HG03460 (cell line): ENCODE data around the gene PAX6.

Experiments used
- ATAC-seq: cut with Tn5 transposase; IDR thresholded peaks from one replicate; pipeline ENCODE4 v1.9.1; 2021; ENCODE audit not compliant: unreplicated experiment

The PAX6 gene

DNA sequence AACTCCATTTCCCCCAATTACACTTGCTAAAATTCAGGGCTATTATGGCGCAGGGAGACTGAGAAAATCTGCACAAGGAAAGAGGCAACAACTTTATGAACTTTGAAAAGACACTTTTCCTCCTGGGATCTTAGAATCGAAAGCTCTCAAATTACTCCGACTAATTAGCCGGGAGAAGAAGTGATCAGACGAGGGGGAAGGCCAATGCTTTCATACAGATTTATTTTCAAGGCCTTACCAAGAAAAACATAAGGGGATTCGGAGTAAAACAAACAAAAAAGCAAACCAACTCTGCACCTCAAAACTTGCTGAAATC, 1.6 kb downstream of the PAX6 start:
- no peak for ATAC-seq

DNA sequence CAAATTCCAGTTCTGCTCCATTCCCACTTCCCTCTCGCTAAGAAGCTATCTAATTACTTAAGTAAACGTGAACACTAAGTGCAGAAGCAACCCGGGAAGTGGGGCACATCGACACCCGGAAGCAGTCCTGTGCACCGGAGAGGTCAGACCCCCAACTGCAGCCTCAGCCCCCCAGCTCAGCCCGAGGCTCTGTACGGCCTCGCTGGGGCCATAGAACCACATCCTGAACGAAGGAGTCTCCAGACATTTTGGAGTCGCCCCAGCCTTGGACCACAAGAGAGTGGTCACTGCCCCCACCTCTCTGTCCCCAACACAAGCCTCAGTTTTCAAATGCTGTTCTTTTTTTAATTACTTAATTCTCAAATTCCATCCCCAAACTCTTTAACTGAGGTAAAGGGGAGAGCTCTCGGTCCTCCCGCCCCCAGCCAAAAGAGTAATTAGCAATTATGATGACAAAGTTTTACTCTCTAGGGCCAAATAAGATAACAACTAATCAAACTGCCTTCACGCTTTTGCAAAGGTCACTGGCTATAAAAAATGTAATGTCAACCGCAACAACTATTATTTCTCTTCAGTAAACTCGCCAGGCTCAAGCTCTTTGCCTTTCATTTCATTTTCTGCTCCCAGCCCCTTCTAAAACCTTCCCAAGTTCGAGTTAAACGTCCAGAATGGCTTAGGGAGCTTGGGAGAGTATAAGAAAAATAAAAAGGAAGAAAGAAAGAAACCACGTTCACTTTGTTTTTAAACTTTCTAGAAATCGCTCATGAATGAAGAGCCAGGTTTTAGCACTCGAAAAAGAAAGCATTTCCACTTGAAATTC, 2.2 kb downstream of the PAX6 start:
- ATAC-seq: no peak

DNA sequence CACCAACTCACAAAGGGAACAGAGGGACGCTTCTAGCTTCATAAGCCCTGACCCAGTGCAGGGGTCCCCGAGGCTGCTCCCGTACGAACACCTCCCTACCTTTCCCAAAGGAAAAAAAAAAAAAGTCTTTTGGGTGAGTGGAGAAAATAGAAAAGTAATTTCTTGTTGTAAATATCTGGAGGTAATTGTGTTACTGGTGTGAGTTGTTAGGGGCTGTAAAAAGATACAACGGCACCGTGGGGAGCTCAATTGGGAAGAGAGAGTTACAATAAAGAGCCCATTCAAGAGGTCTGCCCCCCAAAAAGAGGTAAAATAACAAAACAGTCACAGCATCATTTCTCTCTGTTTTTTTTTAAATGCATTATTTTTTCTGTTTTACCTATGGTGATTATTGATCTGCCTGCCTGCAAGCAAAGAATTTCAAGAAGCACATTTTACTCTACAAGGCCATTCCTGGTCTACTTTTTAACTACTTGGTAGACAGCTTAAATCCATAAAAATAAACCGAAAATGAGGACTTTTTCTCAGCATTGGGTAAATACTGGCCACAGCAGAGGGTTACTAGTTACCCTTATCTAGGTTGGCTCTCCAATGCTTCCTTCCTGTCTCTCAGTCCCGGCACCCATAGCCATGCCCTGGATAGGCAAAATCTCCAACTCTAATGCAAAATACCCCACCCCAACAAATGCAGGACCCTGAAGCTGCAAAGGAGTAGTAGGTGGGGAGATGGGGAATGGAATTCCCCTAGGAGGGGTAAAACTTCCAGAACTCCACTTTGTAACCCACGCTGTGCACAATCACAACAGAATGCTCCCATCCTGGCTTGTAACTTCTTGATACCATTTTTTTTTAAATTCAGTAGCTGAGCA, 3.1 kb downstream of the PAX6 start:
- ATAC-seq: no peak

DNA sequence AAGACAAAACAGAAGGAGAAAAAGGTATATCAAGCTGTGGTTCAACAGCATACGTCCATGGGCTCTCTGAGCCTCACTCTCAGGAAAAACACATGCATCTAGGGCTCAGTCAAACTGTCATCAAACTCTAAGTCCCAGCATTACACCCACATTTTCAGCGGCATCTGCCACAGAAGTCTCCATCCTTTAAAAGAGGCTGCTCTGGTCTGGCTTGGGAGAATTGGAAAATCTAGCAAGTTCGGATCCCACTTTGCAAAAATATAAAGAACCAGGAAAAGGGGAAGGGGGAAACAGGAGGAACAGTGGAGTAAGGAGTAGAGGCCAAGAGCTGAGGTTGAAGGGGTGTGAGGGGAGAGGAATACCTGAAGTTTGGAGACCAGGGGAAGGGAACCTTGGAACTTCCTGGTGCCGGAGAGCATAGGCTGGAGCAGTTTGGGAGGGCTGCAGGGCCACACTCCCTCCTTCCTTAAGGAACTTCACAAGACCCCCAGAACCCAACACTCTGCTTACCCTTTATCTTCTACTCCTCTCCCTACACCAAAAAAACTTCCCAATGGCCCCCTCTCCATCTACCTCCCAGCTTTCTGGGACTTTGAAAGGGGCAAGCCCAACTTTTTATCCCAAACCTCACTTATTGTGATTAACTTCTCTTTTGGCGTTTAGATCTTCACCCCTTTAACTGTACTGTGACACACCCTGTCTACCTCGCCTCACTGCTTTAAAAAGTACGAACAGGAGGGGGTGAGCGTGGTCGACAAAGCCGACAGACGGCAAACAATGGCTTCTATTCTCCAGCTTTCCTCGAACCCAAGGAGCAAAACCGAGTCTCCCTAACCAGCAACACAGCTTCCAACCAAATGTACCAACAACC, 4.0 kb downstream of the PAX6 start:
- no peak for ATAC-seq

- no peak for ATAC-seq
Observed at GRCh38 chr11:31806186-31806927, 4.8 kb downstream of the PAX6 start.

GRCh38 chr11:31805629-31806185, 5.4 kb downstream of the PAX6 start:
- ATAC-seq: no peak

DNA sequence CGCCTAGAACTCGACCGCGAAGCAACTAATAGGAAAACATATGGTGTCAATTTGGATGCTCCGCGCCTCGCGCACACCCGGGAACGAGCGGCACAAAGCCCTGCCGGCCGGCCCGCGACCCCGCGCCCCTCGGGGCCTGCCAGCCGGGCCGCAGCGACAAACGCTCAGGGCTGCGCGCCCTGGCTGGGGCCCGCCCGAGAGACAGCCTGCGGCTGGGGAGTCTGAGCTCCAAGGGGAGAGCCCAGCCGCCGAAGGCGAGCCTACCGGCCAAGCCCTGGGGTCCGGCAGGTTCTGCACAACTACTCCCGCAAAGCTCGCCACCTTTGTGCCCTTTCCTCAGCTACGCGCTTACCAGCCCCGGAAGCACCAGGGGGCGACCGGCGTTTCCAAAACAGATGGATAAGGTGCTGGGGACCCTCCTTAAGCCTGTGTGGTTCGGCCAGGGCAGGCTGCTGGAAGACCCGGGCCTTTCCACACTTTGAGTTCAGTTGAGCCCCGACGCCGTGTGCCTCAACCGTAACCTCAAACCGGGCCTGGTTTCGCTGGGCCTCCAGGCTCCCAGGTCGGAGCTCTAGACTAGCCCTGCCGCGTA, 6.0 kb downstream of the PAX6 start:
- ATAC-seq: no peak

GRCh38 chr11:31804312-31805036, 6.6 kb downstream of the PAX6 start:
- ATAC-seq: no peak

GRCh38 chr11:31803813-31804311, 7.3 kb downstream of the PAX6 start:
- no peak for ATAC-seq

DNA sequence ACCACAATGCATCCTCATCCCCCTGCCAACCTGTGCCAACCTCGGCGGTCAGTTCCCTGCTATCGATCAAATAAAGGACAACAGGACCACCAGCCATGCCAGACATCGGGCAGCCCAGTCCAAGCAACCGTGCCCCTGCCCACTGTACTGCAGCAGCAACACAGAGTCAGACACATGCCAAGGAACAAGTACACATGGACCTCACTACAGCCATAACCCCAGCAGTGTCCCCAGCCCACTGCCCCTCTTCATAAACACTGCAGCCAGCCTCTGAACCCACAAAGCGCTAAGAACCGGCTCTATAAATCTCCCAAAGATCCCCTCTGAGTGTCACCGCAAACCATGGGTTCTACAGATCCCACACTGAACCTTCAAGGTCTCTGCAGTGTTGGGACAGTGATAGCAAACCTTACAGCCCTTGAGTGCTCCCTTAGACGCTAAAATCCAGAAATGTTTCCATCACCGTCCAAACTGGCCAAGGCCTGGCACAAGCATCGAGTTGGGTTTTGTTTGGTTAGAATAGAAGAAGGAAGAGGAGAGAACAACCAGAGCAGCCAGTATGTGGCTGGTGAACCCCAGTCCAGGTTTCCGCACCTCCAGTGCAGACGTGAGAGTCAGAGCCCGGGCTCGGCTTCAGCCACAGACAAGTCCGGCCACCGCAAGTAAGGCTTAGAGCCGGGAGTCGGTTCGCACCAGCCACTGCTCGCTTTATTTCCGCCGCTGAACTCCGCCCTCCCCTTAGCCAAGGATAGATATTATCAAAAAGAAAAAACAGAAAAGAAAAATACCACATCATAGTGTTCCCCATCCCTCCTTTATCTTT, 7.9 kb downstream of the PAX6 start:
- ATAC-seq: no peak

DNA sequence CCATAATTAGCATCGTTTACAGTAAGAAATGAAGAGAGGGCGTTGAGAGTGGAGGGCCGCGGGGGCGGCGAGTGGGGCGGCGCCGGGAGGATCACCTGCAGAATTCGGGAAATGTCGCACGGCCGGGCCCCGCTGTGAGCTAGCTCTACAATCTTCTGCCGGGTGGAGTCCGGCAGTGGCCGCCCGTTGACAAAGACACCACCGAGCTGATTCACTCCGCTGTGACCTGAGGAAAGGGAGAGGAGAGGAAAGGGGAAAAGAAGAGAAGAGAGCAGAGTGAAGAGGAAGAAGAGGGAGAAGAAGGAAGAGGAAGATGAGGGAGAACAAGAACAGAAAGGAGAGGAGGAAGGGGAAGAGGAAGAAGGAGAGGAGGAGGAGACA, 8.5 kb downstream of the PAX6 start:
- no peak for ATAC-seq

GRCh38 chr11:31802000-31802551, 9.0 kb downstream of the PAX6 start:
- no peak for ATAC-seq

DNA sequence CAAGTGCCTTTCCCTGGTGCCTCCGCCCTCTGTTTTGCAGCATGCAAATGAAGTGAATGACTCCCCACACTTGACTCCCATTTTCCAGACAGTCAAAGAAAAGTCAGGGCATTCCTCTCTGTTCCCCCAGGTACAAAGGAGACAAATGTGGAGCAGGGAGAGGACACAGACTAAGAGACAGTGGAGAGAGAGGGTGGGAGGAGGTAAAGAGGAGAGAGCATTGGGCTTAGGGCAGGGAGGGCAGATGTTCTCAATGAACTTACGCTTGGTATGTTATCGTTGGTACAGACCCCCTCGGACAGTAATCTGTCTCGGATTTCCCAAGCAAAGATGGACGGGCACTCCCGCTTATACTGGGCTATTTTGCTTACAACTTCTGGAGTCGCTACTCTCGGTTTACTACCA, 9.8 kb downstream of the PAX6 start:
- no peak for ATAC-seq

- no peak for ATAC-seq
Observed at GRCh38 chr11:31800398-31801265, 10.5 kb downstream of the PAX6 start.

GRCh38 chr11:31799435-31800397, 11.4 kb downstream of the PAX6 start:
- ATAC-seq: no peak
